ENCODE results near the gene ARID1A.

Gene ARID1A

GRCh38 chr1:26774462-26774861 lies 78.6 kb downstream of the ARID1A start:
- Histone ChIP-seq H3K27ac (ENCODE audit: low read length) (no peak overlapping the region), H3K27me3 (ENCODE audit: insufficient read depth, low read length) (no peaks in the 10 kb centered on the region), H3K9ac (ENCODE audit: low read depth, low read length) (no peak overlapping the region), H3K4me1 (ENCODE audit: insufficient read depth, low read length) (no peaks in the 10 kb centered on the region), H3K4me3 (ENCODE audit: low read length) (no peak overlapping the region), H3K36me3 (ENCODE audit: insufficient read depth, low read depth, low read length) (peaks cover 100% of the 10 kb centered on the region), H3K9me3 (ENCODE audit: insufficient read depth, low read depth, low read length) (no peaks in the 10 kb centered on the region)

- Histone ChIP-seq H3K4me3 (ENCODE audit: low read length) (no peak overlapping the region), H3K4me1 (ENCODE audit: insufficient read depth, low read length) (no peaks in the 10 kb centered on the region), H3K9me3 (ENCODE audit: insufficient read depth, low read depth, low read length) (no peaks in the 10 kb centered on the region), H3K27me3 (ENCODE audit: insufficient read depth, low read length) (no peaks in the 10 kb centered on the region), H3K36me3 (ENCODE audit: insufficient read depth, low read depth, low read length) (peaks cover 100% of the 10 kb centered on the region), H3K9ac (ENCODE audit: low read depth, low read length) (no peak overlapping the region), H3K27ac (ENCODE audit: low read length) (no peak overlapping the region)
Measured at GRCh38 chr1:26775666-26776065, 79.9 kb downstream of the ARID1A start.

GRCh38 chr1:26779098-26779668 lies 83.4 kb downstream of the ARID1A start:
- Histone ChIP-seq H3K4me3 (ENCODE audit: low read length) (no peak overlapping the region), H3K9me3 (ENCODE audit: insufficient read depth, low read depth, low read length) (no peaks in the 10 kb centered on the region), H3K27me3 (ENCODE audit: insufficient read depth, low read length) (no peaks in the 10 kb centered on the region), H3K36me3 (ENCODE audit: insufficient read depth, low read depth, low read length) (peaks cover 94% of the 10 kb centered on the region), H3K9ac (ENCODE audit: low read depth, low read length) (no peak overlapping the region), H3K27ac (ENCODE audit: low read length) (no peak overlapping the region), H3K4me1 (ENCODE audit: insufficient read depth, low read length) (peaks cover 3% of the 10 kb centered on the region; the same call in 1 of the 2 replicates)

GRCh38 chr1:26780344-26780957 lies 84.6 kb downstream of the ARID1A start:
- H3K27ac ChIP-seq (ENCODE audit: low read length): no peak overlapping the region
- H3K36me3 ChIP-seq (ENCODE audit: insufficient read depth, low read depth, low read length): peaks cover 81% of the 10 kb centered on the region
- no peak overlapping the region for H3K9ac ChIP-seq (ENCODE audit: low read depth, low read length)
- peaks cover 6% of the 10 kb centered on the region; the same call in 1 of the 2 replicates for H3K4me1 ChIP-seq (ENCODE audit: insufficient read depth, low read length)
- H3K27me3 ChIP-seq (ENCODE audit: insufficient read depth, low read length): no peaks in the 10 kb centered on the region
- no peak overlapping the region for H3K4me3 ChIP-seq (ENCODE audit: low read length)
- H3K9me3 ChIP-seq (ENCODE audit: insufficient read depth, low read depth, low read length): no peaks in the 10 kb centered on the region

- H3K36me3 ChIP-seq (ENCODE audit: insufficient read depth, low read depth, low read length): peaks cover 72% of the 10 kb centered on the region
- no peaks in the 10 kb centered on the region for H3K9me3 ChIP-seq (ENCODE audit: insufficient read depth, low read depth, low read length)
- H3K4me1 ChIP-seq (ENCODE audit: insufficient read depth, low read length): peaks cover 13% of the 10 kb centered on the region; the same call in 1 of the 2 replicates
- H3K9ac ChIP-seq (ENCODE audit: low read depth, low read length): no peak overlapping the region
- H3K4me3 ChIP-seq (ENCODE audit: low read length): no peak overlapping the region
- H3K27ac ChIP-seq (ENCODE audit: low read length): no peak overlapping the region
- no peaks in the 10 kb centered on the region for H3K27me3 ChIP-seq (ENCODE audit: insufficient read depth, low read length)
Measured at GRCh38 chr1:26781206-26781825, 85.5 kb downstream of the ARID1A start.

- no peaks in the 10 kb centered on the region for H3K27me3 ChIP-seq (ENCODE audit: insufficient read depth, low read length)
- H3K36me3 ChIP-seq (ENCODE audit: insufficient read depth, low read depth, low read length): peaks cover 59% of the 10 kb centered on the region
- H3K9ac ChIP-seq (ENCODE audit: low read depth, low read length): no peak overlapping the region
- no peaks in the 10 kb centered on the region for H3K9me3 ChIP-seq (ENCODE audit: insufficient read depth, low read depth, low read length)
- H3K27ac ChIP-seq (ENCODE audit: low read length): no peak overlapping the region
- no peak overlapping the region for H3K4me3 ChIP-seq (ENCODE audit: low read length)
- peaks cover 24% of the 10 kb centered on the region for H3K4me1 ChIP-seq (ENCODE audit: insufficient read depth, low read length)
Measured at GRCh38 chr1:26782521-26783212, 86.9 kb downstream of the ARID1A start.

- no peak overlapping the region for H3K9ac ChIP-seq (ENCODE audit: low read depth, low read length)
Measured at GRCh38 chr1:26783646-26784022, 87.8 kb downstream of the ARID1A start.

GRCh38 chr1:26784023-26784871 lies 88.4 kb downstream of the ARID1A start:
- H3K4me1 ChIP-seq (ENCODE audit: insufficient read depth, low read length): peaks cover 24% of the 10 kb centered on the region
- no peak overlapping the region for H3K9ac ChIP-seq (ENCODE audit: low read depth, low read length)
- no peak overlapping the region for H3K4me3 ChIP-seq (ENCODE audit: low read length)
- H3K9me3 ChIP-seq (ENCODE audit: insufficient read depth, low read depth, low read length): no peaks in the 10 kb centered on the region
- H3K27me3 ChIP-seq (ENCODE audit: insufficient read depth, low read length): no peaks in the 10 kb centered on the region
- H3K36me3 ChIP-seq (ENCODE audit: insufficient read depth, low read depth, low read length): peaks cover 43% of the 10 kb centered on the region
- H3K27ac ChIP-seq (ENCODE audit: low read length): no peak overlapping the region

More at GRCh38 chr1:26783646-26784022, 87.8 kb downstream of the ARID1A start:
- H3K27ac ChIP-seq (ENCODE audit: low read length): no peak overlapping the region
- H3K4me3 ChIP-seq (ENCODE audit: low read length): no peak overlapping the region
- peaks cover 49% of the 10 kb centered on the region for H3K36me3 ChIP-seq (ENCODE audit: insufficient read depth, low read depth, low read length)
- H3K27me3 ChIP-seq (ENCODE audit: insufficient read depth, low read length): no peaks in the 10 kb centered on the region
- no peaks in the 10 kb centered on the region for H3K9me3 ChIP-seq (ENCODE audit: insufficient read depth, low read depth, low read length)
- H3K4me1 ChIP-seq (ENCODE audit: insufficient read depth, low read length): peaks cover 24% of the 10 kb centered on the region

GRCh38 chr1:26784886-26785285 lies 89.1 kb downstream of the ARID1A start:
- H3K27me3 ChIP-seq (ENCODE audit: insufficient read depth, low read length): no peaks in the 10 kb centered on the region
- no peak overlapping the region for H3K27ac ChIP-seq (ENCODE audit: low read length)
- H3K9ac ChIP-seq (ENCODE audit: low read depth, low read length): no peak overlapping the region
- peaks cover 37% of the 10 kb centered on the region for H3K36me3 ChIP-seq (ENCODE audit: insufficient read depth, low read depth, low read length)
- no peaks in the 10 kb centered on the region for H3K9me3 ChIP-seq (ENCODE audit: insufficient read depth, low read depth, low read length)
- peaks cover 24% of the 10 kb centered on the region for H3K4me1 ChIP-seq (ENCODE audit: insufficient read depth, low read length)
- no peak overlapping the region for H3K4me3 ChIP-seq (ENCODE audit: low read length)

- no peaks in the 10 kb centered on the region for H3K27me3 ChIP-seq (ENCODE audit: insufficient read depth, low read length)
- H3K27ac ChIP-seq (ENCODE audit: low read length): peak overlapping the region; percentile 94
- peaks cover 24% of the 10 kb centered on the region for H3K4me1 ChIP-seq (ENCODE audit: insufficient read depth, low read length)
- peaks cover 27% of the 10 kb centered on the region for H3K36me3 ChIP-seq (ENCODE audit: insufficient read depth, low read depth, low read length)
- no peaks in the 10 kb centered on the region for H3K9me3 ChIP-seq (ENCODE audit: insufficient read depth, low read depth, low read length)
- H3K9ac ChIP-seq (ENCODE audit: low read depth, low read length): peak overlapping the region; percentile 95; the same call in 1 of the 2 replicates
- no peak overlapping the region for H3K4me3 ChIP-seq (ENCODE audit: low read length)
Measured at GRCh38 chr1:26785611-26786436, 90.0 kb downstream of the ARID1A start.

Data from iPS-20b (cell line).